ENCODE data around the gene TBC1D13. TPM values are rescaled to one million over a fixed set of nuclear protein-coding genes. Genes with fewer than 3 reads are reported as not detected.
A peak's percentile ranks its signal among the peaks of the same experiment; 100 is the strongest.

The TBC1D13 gene
- total and polyA plus RNA-seq, 2 of the 13 experiments (the other 11 are each of a cell fraction or from before 2014, with no cell fraction given), result 17.9 to 19.7 TPM

DNA sequence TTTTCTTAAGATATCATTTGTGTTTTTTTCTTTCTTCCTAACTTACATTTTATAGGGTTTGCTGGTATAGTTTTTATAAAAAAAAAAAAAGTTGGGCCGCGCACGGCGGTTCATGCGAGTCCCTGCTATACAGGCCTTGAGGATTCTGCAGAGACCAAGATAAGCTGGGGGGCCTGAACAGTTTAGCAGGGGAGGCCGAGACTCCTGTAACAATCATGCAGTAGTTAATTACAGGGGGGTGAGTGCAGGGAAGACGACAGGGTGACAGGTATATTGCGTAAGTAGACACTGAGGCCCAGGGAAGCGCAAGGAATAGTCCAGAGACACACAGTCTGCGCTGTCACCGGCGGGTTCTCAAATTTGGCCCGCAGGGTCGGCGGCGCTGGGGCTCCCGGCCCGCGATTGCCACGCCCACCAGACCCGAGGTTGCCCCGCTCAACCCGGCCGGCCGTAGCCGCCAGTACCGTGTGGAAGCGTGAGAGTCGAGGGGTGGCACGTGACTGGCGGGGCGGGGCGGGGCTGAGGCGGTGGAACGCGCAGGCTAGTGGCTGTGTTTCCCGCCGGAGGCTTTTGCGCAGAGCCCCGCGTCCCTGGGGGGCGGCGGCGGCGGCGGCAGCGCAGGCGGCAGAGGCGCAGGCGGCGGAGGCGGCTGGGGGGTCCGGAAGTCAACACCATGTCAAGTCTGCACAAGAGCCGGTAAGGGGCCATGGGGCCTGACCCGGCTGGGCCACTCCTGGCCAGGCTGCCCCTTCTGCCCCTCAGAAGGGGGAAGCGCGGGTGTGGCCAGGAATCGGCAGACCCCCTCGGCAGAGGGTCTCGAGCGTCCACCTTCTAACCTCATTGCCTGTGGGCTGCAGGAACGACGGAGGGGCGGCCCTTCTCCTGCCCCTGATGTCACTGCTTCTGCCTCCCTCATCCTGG, at the start of gene TBC1D13 (continued):
- TF ChIP-seq, protein P1, sequence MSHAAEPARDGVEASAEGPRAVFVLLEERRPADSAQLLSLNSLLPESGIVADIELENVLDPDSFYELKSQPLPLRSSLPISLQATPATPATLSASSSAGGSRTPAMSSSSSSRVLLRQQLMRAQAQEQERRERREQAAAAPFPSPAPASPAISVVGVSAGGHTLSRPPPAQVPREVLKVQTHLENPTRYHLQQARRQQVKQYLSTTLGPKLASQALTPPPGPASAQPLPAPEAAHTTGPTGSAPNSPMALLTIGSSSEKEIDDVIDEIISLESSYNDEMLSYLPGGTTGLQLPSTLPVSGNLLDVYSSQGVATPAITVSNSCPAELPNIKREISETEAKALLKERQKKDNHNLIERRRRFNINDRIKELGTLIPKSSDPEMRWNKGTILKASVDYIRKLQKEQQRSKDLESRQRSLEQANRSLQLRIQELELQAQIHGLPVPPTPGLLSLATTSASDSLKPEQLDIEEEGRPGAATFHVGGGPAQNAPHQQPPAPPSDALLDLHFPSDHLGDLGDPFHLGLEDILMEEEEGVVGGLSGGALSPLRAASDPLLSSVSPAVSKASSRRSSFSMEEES (CRISPR knock-in tag; IDR thresholded peaks at IDR 0.05), result peak; percentile 96
- TF ChIP-seq ATF7-NPFF (CRISPR knock-in tag; IDR thresholded peaks at IDR 0.05; ENCODE audit: low read depth), result peak; percentile 99
- peak; percentile 83; the same call in 1 of the 2 replicates for TF ChIP-seq ZMYM3 (CRISPR knock-in tag; IDR thresholded peaks at IDR 0.05)
- TF ChIP-seq, protein P2, sequence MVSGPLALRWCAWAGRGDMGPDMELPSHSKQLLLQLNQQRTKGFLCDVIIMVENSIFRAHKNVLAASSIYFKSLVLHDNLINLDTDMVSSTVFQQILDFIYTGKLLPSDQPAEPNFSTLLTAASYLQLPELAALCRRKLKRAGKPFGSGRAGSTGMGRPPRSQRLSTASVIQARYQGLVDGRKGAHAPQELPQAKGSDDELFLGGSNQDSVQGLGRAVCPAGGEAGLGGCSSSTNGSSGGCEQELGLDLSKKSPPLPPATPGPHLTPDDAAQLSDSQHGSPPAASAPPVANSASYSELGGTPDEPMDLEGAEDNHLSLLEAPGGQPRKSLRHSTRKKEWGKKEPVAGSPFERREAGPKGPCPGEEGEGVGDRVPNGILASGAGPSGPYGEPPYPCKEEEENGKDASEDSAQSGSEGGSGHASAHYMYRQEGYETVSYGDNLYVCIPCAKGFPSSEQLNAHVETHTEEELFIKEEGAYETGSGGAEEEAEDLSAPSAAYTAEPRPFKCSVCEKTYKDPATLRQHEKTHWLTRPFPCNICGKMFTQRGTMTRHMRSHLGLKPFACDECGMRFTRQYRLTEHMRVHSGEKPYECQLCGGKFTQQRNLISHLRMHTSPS (CRISPR knock-in tag; IDR thresholded peaks at IDR 0.05; ENCODE audit: low read depth), result peak; percentile 61; the same call in 1 of the 2 replicates
- TF ChIP-seq EZH2 (conservative IDR thresholded peaks at IDR 0.05; ENCODE audit: low read depth, low read length), result no peak
- TF ChIP-seq ARNT (IDR thresholded peaks at IDR 0.05), result no peak
- peak; percentile 94 for TF ChIP-seq KAT8 (CRISPR knock-in tag; IDR thresholded peaks at IDR 0.05)
- peak; percentile 67 for TF ChIP-seq NFYC (CRISPR knock-in tag; IDR thresholded peaks at IDR 0.05)
- TF ChIP-seq, protein P3, sequence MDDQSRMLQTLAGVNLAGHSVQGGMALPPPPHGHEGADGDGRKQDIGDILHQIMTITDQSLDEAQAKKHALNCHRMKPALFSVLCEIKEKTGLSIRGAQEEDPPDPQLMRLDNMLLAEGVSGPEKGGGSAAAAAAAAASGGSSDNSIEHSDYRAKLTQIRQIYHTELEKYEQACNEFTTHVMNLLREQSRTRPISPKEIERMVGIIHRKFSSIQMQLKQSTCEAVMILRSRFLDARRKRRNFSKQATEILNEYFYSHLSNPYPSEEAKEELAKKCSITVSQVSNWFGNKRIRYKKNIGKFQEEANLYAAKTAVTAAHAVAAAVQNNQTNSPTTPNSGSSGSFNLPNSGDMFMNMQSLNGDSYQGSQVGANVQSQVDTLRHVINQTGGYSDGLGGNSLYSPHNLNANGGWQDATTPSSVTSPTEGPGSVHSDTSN (CRISPR knock-in tag; IDR thresholded peaks at IDR 0.05; ENCODE audit: borderline replicate concordance), result 0 out of 2 replicates have a peak, but pooled peaks have one; percentile 20
- TF ChIP-seq SNRNP70 (IDR thresholded peaks at IDR 0.05; ENCODE audit: low read depth, low read length), result no peak
- 0 out of 2 replicates have a peak, but pooled peaks have one; percentile 45 for TF ChIP-seq SIX1 (CRISPR knock-in tag; IDR thresholded peaks at IDR 0.05; ENCODE audit: borderline replicate concordance)
- TF ChIP-seq, protein P4, sequence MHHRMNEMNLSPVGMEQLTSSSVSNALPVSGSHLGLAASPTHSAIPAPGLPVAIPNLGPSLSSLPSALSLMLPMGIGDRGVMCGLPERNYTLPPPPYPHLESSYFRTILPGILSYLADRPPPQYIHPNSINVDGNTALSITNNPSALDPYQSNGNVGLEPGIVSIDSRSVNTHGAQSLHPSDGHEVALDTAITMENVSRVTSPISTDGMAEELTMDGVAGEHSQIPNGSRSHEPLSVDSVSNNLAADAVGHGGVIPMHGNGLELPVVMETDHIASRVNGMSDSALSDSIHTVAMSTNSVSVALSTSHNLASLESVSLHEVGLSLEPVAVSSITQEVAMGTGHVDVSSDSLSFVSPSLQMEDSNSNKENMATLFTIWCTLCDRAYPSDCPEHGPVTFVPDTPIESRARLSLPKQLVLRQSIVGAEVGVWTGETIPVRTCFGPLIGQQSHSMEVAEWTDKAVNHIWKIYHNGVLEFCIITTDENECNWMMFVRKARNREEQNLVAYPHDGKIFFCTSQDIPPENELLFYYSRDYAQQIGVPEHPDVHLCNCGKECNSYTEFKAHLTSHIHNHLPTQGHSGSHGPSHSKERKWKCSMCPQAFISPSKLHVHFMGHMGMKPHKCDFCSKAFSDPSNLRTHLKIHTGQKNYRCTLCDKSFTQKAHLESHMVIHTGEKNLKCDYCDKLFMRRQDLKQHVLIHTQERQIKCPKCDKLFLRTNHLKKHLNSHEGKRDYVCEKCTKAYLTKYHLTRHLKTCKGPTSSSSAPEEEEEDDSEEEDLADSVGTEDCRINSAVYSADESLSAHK (CRISPR knock-in tag; IDR thresholded peaks at IDR 0.05; ENCODE audit: borderline replicate concordance), result peak; percentile 54; the same call in 1 of the 2 replicates
- no peak for TF ChIP-seq FOXA1 (IDR thresholded peaks at IDR 0.05)
- no peak; the same call in 1 of the 2 replicates for TF ChIP-seq FOXA1 (CRISPR knock-in tag; IDR thresholded peaks at IDR 0.05)
- no peak for TF ChIP-seq NR2F6 (IDR thresholded peaks at IDR 0.05)
- peak; percentile 53; the same call in 1 of the 2 replicates for TF ChIP-seq NR2F6 (CRISPR knock-in tag; IDR thresholded peaks at IDR 0.05)
- TF ChIP-seq, protein P5, sequence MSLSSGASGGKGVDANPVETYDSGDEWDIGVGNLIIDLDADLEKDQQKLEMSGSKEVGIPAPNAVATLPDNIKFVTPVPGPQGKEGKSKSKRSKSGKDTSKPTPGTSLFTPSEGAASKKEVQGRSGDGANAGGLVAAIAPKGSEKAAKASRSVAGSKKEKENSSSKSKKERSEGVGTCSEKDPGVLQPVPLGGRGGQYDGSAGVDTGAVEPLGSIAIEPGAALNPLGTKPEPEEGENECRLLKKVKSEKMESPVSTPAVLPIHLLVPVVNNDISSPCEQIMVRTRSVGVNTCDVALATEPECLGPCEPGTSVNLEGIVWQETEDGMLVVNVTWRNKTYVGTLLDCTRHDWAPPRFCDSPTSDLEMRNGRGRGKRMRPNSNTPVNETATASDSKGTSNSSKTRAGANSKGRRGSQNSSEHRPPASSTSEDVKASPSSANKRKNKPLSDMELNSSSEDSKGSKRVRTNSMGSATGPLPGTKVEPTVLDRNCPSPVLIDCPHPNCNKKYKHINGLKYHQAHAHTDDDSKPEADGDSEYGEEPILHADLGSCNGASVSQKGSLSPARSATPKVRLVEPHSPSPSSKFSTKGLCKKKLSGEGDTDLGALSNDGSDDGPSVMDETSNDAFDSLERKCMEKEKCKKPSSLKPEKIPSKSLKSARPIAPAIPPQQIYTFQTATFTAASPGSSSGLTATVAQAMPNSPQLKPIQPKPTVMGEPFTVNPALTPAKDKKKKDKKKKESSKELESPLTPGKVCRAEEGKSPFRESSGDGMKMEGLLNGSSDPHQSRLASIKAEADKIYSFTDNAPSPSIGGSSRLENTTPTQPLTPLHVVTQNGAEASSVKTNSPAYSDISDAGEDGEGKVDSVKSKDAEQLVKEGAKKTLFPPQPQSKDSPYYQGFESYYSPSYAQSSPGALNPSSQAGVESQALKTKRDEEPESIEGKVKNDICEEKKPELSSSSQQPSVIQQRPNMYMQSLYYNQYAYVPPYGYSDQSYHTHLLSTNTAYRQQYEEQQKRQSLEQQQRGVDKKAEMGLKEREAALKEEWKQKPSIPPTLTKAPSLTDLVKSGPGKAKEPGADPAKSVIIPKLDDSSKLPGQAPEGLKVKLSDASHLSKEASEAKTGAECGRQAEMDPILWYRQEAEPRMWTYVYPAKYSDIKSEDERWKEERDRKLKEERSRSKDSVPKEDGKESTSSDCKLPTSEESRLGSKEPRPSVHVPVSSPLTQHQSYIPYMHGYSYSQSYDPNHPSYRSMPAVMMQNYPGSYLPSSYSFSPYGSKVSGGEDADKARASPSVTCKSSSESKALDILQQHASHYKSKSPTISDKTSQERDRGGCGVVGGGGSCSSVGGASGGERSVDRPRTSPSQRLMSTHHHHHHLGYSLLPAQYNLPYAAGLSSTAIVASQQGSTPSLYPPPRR (CRISPR knock-in tag; IDR thresholded peaks at IDR 0.05; ENCODE audit: borderline replicate concordance), result peak; percentile 69; the same call in 1 of the 2 replicates
